SU-DHL-6 (cell line): ENCODE results near the gene PRKCA.

Experiments
- H2AFZ ChIP-seq: fragments of 200-600 bp; sonication (generic); 2 replicates; pipeline ENCODE4 v1.6.1; 2014; ENCODE audit warnings: low read depth, mild to moderate bottlenecking, moderate library complexity, mixed read lengths, antibody characterized with exemption, low read length; ENCODE audit not compliant: severe bottlenecking
- H3F3A ChIP-seq: fragments of 200-600 bp; shearing (Covaris generic); 2 replicates; pipeline ENCODE4 v1.6.0; 2016; ENCODE audit warnings: antibody characterized with exemption, mild to moderate bottlenecking; ENCODE audit not compliant: insufficient read depth
- H3K27ac ChIP-seq: fragments of 200-600 bp; sonication (generic); 2 replicates; pipeline ENCODE4 v1.5.1; 2016; ENCODE audit warnings: low read depth, mild to moderate bottlenecking, low read length, moderate library complexity, mixed read lengths
- H3K27me3 ChIP-seq: fragments of 200-600 bp; sonication (generic), shearing (Covaris generic); 2 replicates; pipeline ENCODE4 v1.6.0; 2014; ENCODE audit warnings: mild to moderate bottlenecking, low read length
- H3K36me3 ChIP-seq: fragments of 200-600 bp; sonication (generic); 2 replicates; pipeline ENCODE4 v1.6.1; 2014; ENCODE audit warnings: mild to moderate bottlenecking, low read length, mixed read lengths
- H3K4me2 ChIP-seq: fragments of 300-600, 200-600 bp; shearing (Covaris generic), sonication (generic); 2 replicates; pipeline ENCODE4 v1.6.0; 2014; ENCODE audit warnings: low read length, low read depth, mild to moderate bottlenecking; ENCODE audit not compliant: poor library complexity, severe bottlenecking
- H3K4me3 ChIP-seq: fragments of 200-600 bp; sonication (generic); 2 replicates; pipeline ENCODE4 v1.5.1; 2014; ENCODE audit warnings: antibody characterized with exemption, low read length, mild to moderate bottlenecking, mixed read lengths; ENCODE audit not compliant: insufficient read depth, poor library complexity, severe bottlenecking
- H3K79me2 ChIP-seq: fragments of 200-600 bp; sonication (generic); 2 replicates; pipeline ENCODE4 v1.6.1; 2014; ENCODE audit warnings: mild to moderate bottlenecking, low read length, moderate library complexity; ENCODE audit not compliant: insufficient read depth
- H3K9ac ChIP-seq: fragments of 200-600 bp; sonication (generic); 2 replicates; pipeline ENCODE4 v1.7.0; 2014; ENCODE audit warnings: mild to moderate bottlenecking, low read length
- H3K9me2 ChIP-seq: fragments of 200-600 bp; sonication (generic); replicated peaks from 2 replicates; pipeline ENCODE4 v1.6.1; 2014; ENCODE audit warnings: low read length; ENCODE audit not compliant: insufficient read depth
- H3K9me3 ChIP-seq: fragments of 200-600 bp; sonication (generic); 2 replicates; pipeline ENCODE4 v1.6.1; 2014; ENCODE audit warnings: low read length, mixed read lengths; ENCODE audit not compliant: insufficient read depth
- H4K20me1 ChIP-seq: fragments of 200-600 bp; sonication (generic); 2 replicates; pipeline ENCODE4 v1.6.1; 2014; ENCODE audit warnings: low read depth, mild to moderate bottlenecking, antibody characterized with exemption, low read length, moderate library complexity, mixed read lengths
- CTCF ChIP-seq: fragments of 200-600 bp; sonication (generic); IDR thresholded peaks from one replicate; pipeline ENCODE4 v1.5.1; 2017; ENCODE audit warnings: antibody characterized with exemption, mild to moderate bottlenecking, low read length, moderate library complexity; ENCODE audit not compliant: insufficient read depth, poor library complexity, severe bottlenecking
- EZH2phosphoT487 ChIP-seq: fragments of 200-600 bp; sonication (generic), shearing (Covaris generic); conservative IDR thresholded peaks from 2 replicates; pipeline ENCODE4 v1.6.1; 2018; ENCODE audit warnings: mild to moderate bottlenecking, antibody characterized with exemption, low read length, moderate library complexity, mixed read lengths

PRKCA gene

DNA sequence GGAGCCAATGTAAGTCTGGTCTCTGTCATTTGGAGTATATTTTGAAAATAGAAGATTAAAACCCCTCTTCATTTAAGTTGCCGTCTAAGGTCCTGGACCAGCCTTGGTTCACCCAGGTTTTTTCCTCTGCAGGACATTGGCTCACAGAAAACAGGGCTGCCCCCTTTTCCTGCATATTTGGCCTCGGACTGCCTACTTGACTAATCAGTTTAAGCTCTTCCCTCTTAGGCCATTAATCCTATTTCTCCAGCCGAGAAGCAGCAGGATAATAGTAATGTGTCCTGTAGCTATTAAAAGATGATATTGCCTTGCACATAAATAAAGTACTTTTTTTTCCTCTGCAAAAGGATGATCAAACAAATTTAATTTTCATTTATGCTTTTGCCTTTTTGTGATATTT, 52.1 kb downstream of the PRKCA start:
- no peak overlapping the region for H3K27ac ChIP-seq
- no peak overlapping the region for H3K4me3 ChIP-seq
- no peaks in the 10 kb centered on the region for H3K27me3 ChIP-seq
- H3K4me2 ChIP-seq, result no peak overlapping the region
- H4K20me1 ChIP-seq, result peaks cover 31% of the 10 kb centered on the region; the same call in 1 of the 2 replicates
- peaks cover 99% of the 10 kb centered on the region for H3K79me2 ChIP-seq
- H3K9ac ChIP-seq, result no peak overlapping the region
- H3K9me2 ChIP-seq, result no peaks in the 10 kb centered on the region
- H3F3A ChIP-seq, result peaks cover 13% of the 10 kb centered on the region
- no peak overlapping the region for H2AFZ ChIP-seq
- TF ChIP-seq CTCF, result no peak
- no peak for TF ChIP-seq EZH2phosphoT487
- H3K9me3 ChIP-seq, result no peaks in the 10 kb centered on the region
- H3K36me3 ChIP-seq, result no peaks in the 10 kb centered on the region; the same call in 1 of the 2 replicates

GRCh38 chr17:66354981-66355380, 52.6 kb downstream of the PRKCA start:
- Histone ChIP-seq H3K9me3 (no peaks in the 10 kb centered on the region), H3K9ac (no peak overlapping the region), H3K4me2 (no peak overlapping the region), H3K36me3 (no peaks in the 10 kb centered on the region; the same call in 1 of the 2 replicates), H2AFZ (no peak overlapping the region), H3F3A (peaks cover 13% of the 10 kb centered on the region), H3K27me3 (no peaks in the 10 kb centered on the region), H3K9me2 (no peaks in the 10 kb centered on the region), H3K27ac (no peak overlapping the region), H3K79me2 (peaks cover 99% of the 10 kb centered on the region), H3K4me3 (no peak overlapping the region), H4K20me1 (peaks cover 31% of the 10 kb centered on the region; the same call in 1 of the 2 replicates)
- no peak for TF ChIP-seq CTCF
- no peak for TF ChIP-seq EZH2phosphoT487

- Histone ChIP-seq H3F3A (peaks cover 13% of the 10 kb centered on the region), H3K4me2 (no peak overlapping the region), H4K20me1 (peaks cover 31% of the 10 kb centered on the region; the same call in 1 of the 2 replicates)
Measured at GRCh38 chr17:66355510-66355909, 53.1 kb downstream of the PRKCA start.

More at GRCh38 chr17:66355510-66355909, 53.1 kb downstream of the PRKCA start:
- no peaks in the 10 kb centered on the region for H3K9me2 ChIP-seq
- peaks cover 99% of the 10 kb centered on the region for H3K79me2 ChIP-seq
- H3K4me3 ChIP-seq, result no peak overlapping the region
- H3K27ac ChIP-seq, result no peak overlapping the region
- H3K27me3 ChIP-seq, result no peaks in the 10 kb centered on the region
- TF ChIP-seq EZH2phosphoT487 (no peak), CTCF (no peak)
- H2AFZ ChIP-seq, result no peak overlapping the region
- no peak overlapping the region for H3K9ac ChIP-seq
- H3K9me3 ChIP-seq, result no peaks in the 10 kb centered on the region
- no peaks in the 10 kb centered on the region; the same call in 1 of the 2 replicates for H3K36me3 ChIP-seq
